ENCODE results near the gene PAX4.

DNA sequence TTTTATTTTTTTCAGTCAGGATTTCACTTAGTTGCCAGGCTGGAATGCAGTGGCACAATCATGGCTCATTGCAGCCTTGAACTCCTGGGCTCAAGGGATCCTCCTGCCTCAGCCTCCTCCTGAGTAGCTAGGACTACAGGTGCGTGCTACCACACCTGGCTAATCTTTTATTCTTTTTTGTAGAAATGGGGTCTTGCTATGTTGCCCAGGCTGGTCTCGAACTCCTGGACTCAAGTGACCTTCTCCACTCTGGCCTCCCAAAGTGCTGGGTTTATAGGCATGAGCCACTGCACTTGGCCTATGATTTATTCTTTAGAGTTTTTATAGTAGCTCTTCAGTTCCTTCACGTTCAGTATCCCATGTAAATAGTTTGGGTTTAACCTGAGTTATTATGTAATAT lies 39.6 kb upstream of the PAX4 start:
- TF ChIP-seq EP300 (IDR thresholded peaks at IDR 0.05) = no peak
- TF ChIP-seq POLR2A (IDR thresholded peaks at IDR 0.05) = no peak
- TF ChIP-seq, protein P1, sequence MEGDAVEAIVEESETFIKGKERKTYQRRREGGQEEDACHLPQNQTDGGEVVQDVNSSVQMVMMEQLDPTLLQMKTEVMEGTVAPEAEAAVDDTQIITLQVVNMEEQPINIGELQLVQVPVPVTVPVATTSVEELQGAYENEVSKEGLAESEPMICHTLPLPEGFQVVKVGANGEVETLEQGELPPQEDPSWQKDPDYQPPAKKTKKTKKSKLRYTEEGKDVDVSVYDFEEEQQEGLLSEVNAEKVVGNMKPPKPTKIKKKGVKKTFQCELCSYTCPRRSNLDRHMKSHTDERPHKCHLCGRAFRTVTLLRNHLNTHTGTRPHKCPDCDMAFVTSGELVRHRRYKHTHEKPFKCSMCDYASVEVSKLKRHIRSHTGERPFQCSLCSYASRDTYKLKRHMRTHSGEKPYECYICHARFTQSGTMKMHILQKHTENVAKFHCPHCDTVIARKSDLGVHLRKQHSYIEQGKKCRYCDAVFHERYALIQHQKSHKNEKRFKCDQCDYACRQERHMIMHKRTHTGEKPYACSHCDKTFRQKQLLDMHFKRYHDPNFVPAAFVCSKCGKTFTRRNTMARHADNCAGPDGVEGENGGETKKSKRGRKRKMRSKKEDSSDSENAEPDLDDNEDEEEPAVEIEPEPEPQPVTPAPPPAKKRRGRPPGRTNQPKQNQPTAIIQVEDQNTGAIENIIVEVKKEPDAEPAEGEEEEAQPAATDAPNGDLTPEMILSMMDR (IDR thresholded peaks at IDR 0.05) = no peak
